GM21515 (cell line): ENCODE data around the gene HORMAD2.

ENCODE experiments used
- ATAC-seq: cut with Tn5 transposase; IDR thresholded peaks from one replicate; pipeline ENCODE4 v1.9.1; 2021; ENCODE audit not compliant: unreplicated experiment

The HORMAD2 gene

GRCh38 chr22:30224161-30224857 lies 144.0 kb downstream of the HORMAD2 start:
- ATAC-seq: no peak

DNA sequence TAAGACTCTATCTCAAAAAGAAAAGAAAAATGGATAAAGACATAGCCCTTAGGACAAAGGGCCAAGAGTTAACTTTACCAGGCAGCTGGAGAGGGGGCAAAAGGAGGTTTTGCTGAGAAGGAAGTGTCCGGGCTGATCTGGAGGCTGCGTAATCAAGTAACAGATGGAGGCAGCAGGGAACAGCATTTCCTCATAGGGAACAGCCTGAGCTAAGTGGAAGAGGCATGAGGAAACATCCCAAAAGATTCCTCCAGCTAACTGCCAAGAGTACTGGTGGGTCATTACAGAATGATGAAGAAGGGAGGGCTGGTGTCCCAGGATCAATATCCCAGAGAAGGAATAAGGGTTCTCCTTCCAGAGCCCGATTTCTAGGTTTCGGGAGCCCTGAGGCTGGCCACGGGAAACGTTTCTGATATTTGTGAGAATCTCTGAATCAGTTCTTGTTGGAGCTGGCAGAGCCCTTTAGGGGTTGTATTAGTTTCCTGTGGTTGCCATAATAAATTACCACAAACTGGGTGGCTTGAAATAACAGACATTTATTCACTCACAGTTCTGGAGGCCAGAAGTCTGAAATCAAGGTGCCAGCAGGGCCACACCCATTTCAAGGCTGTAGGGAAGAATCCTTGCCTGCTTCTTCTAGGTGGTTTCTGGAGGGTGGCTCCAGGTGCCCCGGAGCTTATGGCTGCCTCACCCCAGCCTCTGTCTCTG lies 145.1 kb downstream of the HORMAD2 start:
- no peak for ATAC-seq

- no peak for ATAC-seq
Observed at GRCh38 chr22:30226192-30226832, 146.0 kb downstream of the HORMAD2 start.
